WI38 (cell line): ENCODE measurements around the gene SKAP1.
"Not testable (repeated sequence)": the region's sequence is repeated elsewhere in the genome, so short reads cannot be mapped to it uniquely, and the experiment has no call there.

Source experiments
- H3K4me3 ChIP-seq: 2 replicates; pipeline ENCODE4 v1.5.1; 2011; ENCODE audit warnings: low read depth, mild to moderate bottlenecking, control low read depth, low read length
- CTCF ChIP-seq: IDR thresholded peaks from 2 replicates; pipeline ENCODE4 v1.5.1; 2012; ENCODE audit warnings: low read depth, mild to moderate bottlenecking, control low read depth, low read length

The SKAP1 gene

GRCh38 chr17:48459070-48459844 lies 29.2 kb upstream of the SKAP1 start:
- H3K4me3 ChIP-seq = no peak overlapping the region
- TF ChIP-seq CTCF = no peak

- TF ChIP-seq CTCF = peak; percentile 96
- H3K4me3 ChIP-seq = no peak overlapping the region
Observed at GRCh38 chr17:48457080-48457836, 27.2 kb upstream of the SKAP1 start.

- no peak overlapping the region for H3K4me3 ChIP-seq
- no peak for TF ChIP-seq CTCF
Observed at GRCh38 chr17:48456589-48456988, 26.6 kb upstream of the SKAP1 start.

- no peak for TF ChIP-seq CTCF
Observed at GRCh38 chr17:48455791-48456190, 25.8 kb upstream of the SKAP1 start.

GRCh38 chr17:48453447-48453846 lies 23.4 kb upstream of the SKAP1 start:
- TF ChIP-seq CTCF = no peak
- no peak overlapping the region for H3K4me3 ChIP-seq

More at GRCh38 chr17:48455791-48456190, 25.8 kb upstream of the SKAP1 start:
- no peak overlapping the region for H3K4me3 ChIP-seq

GRCh38 chr17:48451489-48451888 lies 21.5 kb upstream of the SKAP1 start:
- no peak overlapping the region for H3K4me3 ChIP-seq
- TF ChIP-seq CTCF = no peak

- H3K4me3 ChIP-seq = not testable (repeated sequence)
Observed at GRCh38 chr17:48449335-48449734, 19.3 kb upstream of the SKAP1 start.
